WERI-Rb-1 (cell line): ENCODE results near the gene SHCBP1L.

ENCODE experiments used
- DNase-seq: peaks from one replicate; pipeline ENCODE4 v3.0.0-alpha.2; 2020
- H3K27ac ChIP-seq: fragments of 250-450 bp; sonication (Bioruptor Pico); 2 replicates; pipeline ENCODE4 v1.5.1; 2020; ENCODE audit warnings: mild to moderate bottlenecking, moderate library complexity
- H3K27me3 ChIP-seq: fragments of 250-450 bp; sonication (Bioruptor Pico); 2 replicates; pipeline ENCODE4 v1.5.1; 2021; ENCODE audit warnings: mild to moderate bottlenecking, low read depth, moderate library complexity; ENCODE audit not compliant: insufficient read depth, severe bottlenecking
- H3K36me3 ChIP-seq: fragments of 250-450 bp; sonication (Bioruptor Pico); 2 replicates; pipeline ENCODE4 v1.5.1; 2020; ENCODE audit warnings: mild to moderate bottlenecking, moderate library complexity
- H3K4me3 ChIP-seq: 2 replicates; pipeline ENCODE4 v1.5.1; 2011; ENCODE audit warnings: low read depth, mild to moderate bottlenecking, control low read depth, low read length
- H3K9me3 ChIP-seq: fragments of 250-450 bp; sonication (Bioruptor Pico); 2 replicates; pipeline ENCODE4 v1.5.1; 2021; ENCODE audit warnings: mild to moderate bottlenecking, moderate library complexity; ENCODE audit not compliant: severe bottlenecking
- CTCF ChIP-seq: IDR thresholded peaks from 2 replicates; pipeline ENCODE4 v1.5.1; 2011; ENCODE audit warnings: low read depth, mild to moderate bottlenecking, control low read depth, inconsistent platforms, low read length

Gene SHCBP1L

DNA sequence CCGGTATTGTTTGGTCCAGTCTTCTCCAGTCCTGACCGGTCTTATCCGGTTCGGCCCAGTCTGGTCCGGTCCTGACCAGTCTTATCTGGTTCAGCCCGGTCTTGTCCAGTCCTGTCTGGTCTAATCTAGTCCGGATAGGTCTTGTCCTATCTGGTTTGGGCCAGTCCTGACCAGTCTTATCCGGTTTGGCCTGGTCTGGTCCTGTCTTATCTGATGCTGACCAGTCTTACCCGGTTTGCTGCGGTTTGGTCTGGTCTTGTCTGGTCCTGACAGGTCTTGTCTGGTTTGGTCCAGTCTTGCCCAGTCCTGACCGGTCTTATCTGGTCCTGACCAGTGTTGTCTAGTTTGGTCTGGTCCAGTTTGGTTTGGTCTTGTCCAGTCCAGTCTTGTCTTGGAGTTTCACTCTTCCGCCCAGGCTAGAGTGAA lies 83.7 kb downstream of the SHCBP1L start:
- Histone ChIP-seq H3K27me3 (no peaks in the 10 kb centered on the region), H3K4me3 (no peak overlapping the region), H3K27ac (no peak overlapping the region), H3K36me3 (peaks cover 71% of the 10 kb centered on the region), H3K9me3 (no peaks in the 10 kb centered on the region)
- TF ChIP-seq CTCF = no peak
- no peak for DNase-seq

- H3K9me3 ChIP-seq = no peaks in the 10 kb centered on the region
- TF ChIP-seq CTCF = no peak
- no peak overlapping the region for H3K27ac ChIP-seq
- peaks cover 77% of the 10 kb centered on the region for H3K36me3 ChIP-seq
- no peaks in the 10 kb centered on the region for H3K27me3 ChIP-seq
- H3K4me3 ChIP-seq = no peak overlapping the region
- DNase-seq = no peak
Measured at GRCh38 chr1:182867861-182868260, 85.1 kb downstream of the SHCBP1L start.

GRCh38 chr1:182863940-182864339 lies 89.0 kb downstream of the SHCBP1L start:
- H3K4me3 ChIP-seq = no peak overlapping the region
- no peaks in the 10 kb centered on the region for H3K27me3 ChIP-seq
- H3K27ac ChIP-seq = no peak overlapping the region
- no peaks in the 10 kb centered on the region for H3K9me3 ChIP-seq
- no peak for TF ChIP-seq CTCF
- H3K36me3 ChIP-seq = peaks cover 86% of the 10 kb centered on the region
- DNase-seq = no peak

- peaks cover 87% of the 10 kb centered on the region for H3K36me3 ChIP-seq
- H3K27me3 ChIP-seq = no peaks in the 10 kb centered on the region
- H3K4me3 ChIP-seq = no peak overlapping the region
- TF ChIP-seq CTCF = no peak
- no peak for DNase-seq
- no peaks in the 10 kb centered on the region for H3K9me3 ChIP-seq
- H3K27ac ChIP-seq = no peak overlapping the region
Measured at GRCh38 chr1:182862827-182863226, 90.1 kb downstream of the SHCBP1L start.

GRCh38 chr1:182861994-182862393 lies 91.0 kb downstream of the SHCBP1L start:
- Histone ChIP-seq H3K4me3 (no peak overlapping the region), H3K27ac (no peak overlapping the region)

More at GRCh38 chr1:182861994-182862393, 91.0 kb downstream of the SHCBP1L start:
- no peak for DNase-seq
- peaks cover 89% of the 10 kb centered on the region for H3K36me3 ChIP-seq
- TF ChIP-seq CTCF = no peak
- H3K27me3 ChIP-seq = no peaks in the 10 kb centered on the region
- H3K9me3 ChIP-seq = no peaks in the 10 kb centered on the region
